Hindlimb muscle (tissue), 1 donor: ENCODE data around the gene SNX14. TPM values are rescaled to one million over a fixed set of nuclear protein-coding genes. Genes with fewer than 3 reads are reported as not detected.
A peak's percentile ranks its signal among the peaks of the same experiment; 100 is the strongest.
"Not testable (repeated sequence)": the region's sequence is repeated elsewhere in the genome, so short reads cannot be mapped to it uniquely, and the experiment has no call there.

Experiments
- DNase-seq: peaks from one replicate; pipeline ENCODE4 v3.0.0-alpha.2; 2013
- polyA plus RNA-seq: library from polyadenylated mRNA; unstranded; fragments of 120-200 nt; gene quantifications from one replicate; pipeline ENCODE4 v1.2.1, GENCODE V29; 2013; ENCODE audit not compliant: insufficient read length

Gene SNX14
- 42.3 TPM for polyA plus RNA-seq

GRCh38 chr6:85593438-85594196, at the start of gene SNX14:
SNX14 (minus strand) TSS chr6:85593858; CDS start chr6:85593718, 140 bp downstream.
- DNase-seq = peak; percentile 97

- peak; percentile 100 for DNase-seq
These were observed 49.3 kb upstream of the SNX14 start, which contains the start of gene SYNCRIP for GRCh38 chr6:85642774-85643536. SYNCRIP (minus strand) TSS chr6:85642886; CDS start chr6:85641439, 1,447 bp downstream.

GRCh38 chr6:85641897-85642773, 48.5 kb upstream of the SNX14 start:
- DNase-seq = peak; percentile 45

GRCh38 chr6:85641522-85641896, 47.9 kb upstream of the SNX14 start:
- no peak for DNase-seq

- peak; percentile 18 for DNase-seq
These were observed 47.2 kb upstream of the SNX14 start for GRCh38 chr6:85640821-85641220.

- no peak for DNase-seq
These were observed 43.9 kb upstream of the SNX14 start for GRCh38 chr6:85637579-85637978.

- no peak for DNase-seq
These were observed 38.7 kb upstream of the SNX14 start for GRCh38 chr6:85632164-85632942.

GRCh38 chr6:85631117-85631516, 37.5 kb upstream of the SNX14 start:
- DNase-seq = not testable (repeated sequence)

GRCh38 chr6:85628353-85628752, 34.7 kb upstream of the SNX14 start:
- DNase-seq = no peak

GRCh38 chr6:85620308-85620707, 26.6 kb upstream of the SNX14 start:
- no peak for DNase-seq

GRCh38 chr6:85614780-85615179, 21.1 kb upstream of the SNX14 start:
- no peak for DNase-seq

- no peak for DNase-seq
These were observed 19.2 kb upstream of the SNX14 start for GRCh38 chr6:85612690-85613474.

- DNase-seq = no peak
These were observed 16.7 kb upstream of the SNX14 start for GRCh38 chr6:85610182-85610895.

- no peak for DNase-seq
These were observed 8.4 kb upstream of the SNX14 start for GRCh38 chr6:85602100-85602499.

- DNase-seq = no peak
These were observed 7.2 kb upstream of the SNX14 start for GRCh38 chr6:85600713-85601313.

GRCh38 chr6:85594197-85594930, 706 bp upstream of the SNX14 start:
- DNase-seq = no peak

GRCh38 chr6:85592033-85592432, 1.6 kb downstream of the SNX14 start:
- DNase-seq = no peak

GRCh38 chr6:85591207-85591606, 2.5 kb downstream of the SNX14 start:
- DNase-seq = no peak

- no peak for DNase-seq
These were observed 7.9 kb downstream of the SNX14 start for GRCh38 chr6:85585741-85586140.
